Stimulated activated CD8-positive, alpha-beta memory T cell treated with anti-CD3 and anti-CD28 coated beads, Interleukin-15, amount 100 ng/mL, for 4 hours (primary cell): Measurements from ENCODE around the gene PERM1.

Source experiments
- DNase-seq, 2 donors: peaks; one replicate each; pipeline ENCODE4 v3.0.0-alpha.2; 2020; ENCODE audit warnings: low read depth in 2 of 2

The PERM1 gene

GRCh38 chr1:934991-935750 is 46.7 kb downstream of the PERM1 start:
- no peak for DNase-seq

DNA sequence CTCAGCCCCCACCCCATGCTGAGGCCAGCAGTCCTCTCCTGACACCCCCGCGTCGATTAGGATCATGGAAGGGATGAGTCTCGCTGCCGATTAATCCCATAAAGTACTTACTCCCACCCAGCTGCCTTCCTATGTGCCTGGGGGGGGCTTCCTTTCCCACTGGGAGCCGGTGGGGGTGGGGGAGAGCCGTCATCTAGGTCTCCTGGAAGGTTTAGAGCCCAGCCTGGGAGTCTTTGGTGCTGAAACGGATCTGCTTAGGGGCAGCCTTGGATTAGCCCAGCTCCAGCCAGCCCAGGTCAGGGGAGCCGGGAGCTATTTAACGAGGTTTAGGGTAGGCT is 48.3 kb downstream of the PERM1 start:
- DNase-seq = no peak

GRCh38 chr1:932776-933602 is 48.9 kb downstream of the PERM1 start:
- no peak for DNase-seq

DNA sequence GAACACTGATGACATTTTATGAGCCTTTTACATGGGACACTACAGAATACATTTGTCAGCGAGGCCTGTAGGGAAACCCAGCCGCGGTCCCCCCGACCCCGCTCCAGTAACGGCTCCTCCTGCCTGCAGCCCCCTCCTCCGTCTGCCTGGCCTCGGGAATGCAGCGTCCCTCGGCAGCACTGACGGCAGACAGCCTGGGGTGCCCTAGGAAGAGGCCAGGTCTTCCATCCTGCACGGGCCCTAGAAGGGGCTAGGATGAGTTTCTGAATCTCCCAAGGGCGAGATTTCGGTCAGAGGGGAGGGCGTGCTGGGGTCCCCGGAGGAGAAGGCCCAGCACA is 49.8 kb downstream of the PERM1 start:
- no peak for DNase-seq

GRCh38 chr1:931380-932172 is 50.3 kb downstream of the PERM1 start:
- no peak for DNase-seq

GRCh38 chr1:930633-931138 is 51.2 kb downstream of the PERM1 start:
- DNase-seq = no peak

DNA sequence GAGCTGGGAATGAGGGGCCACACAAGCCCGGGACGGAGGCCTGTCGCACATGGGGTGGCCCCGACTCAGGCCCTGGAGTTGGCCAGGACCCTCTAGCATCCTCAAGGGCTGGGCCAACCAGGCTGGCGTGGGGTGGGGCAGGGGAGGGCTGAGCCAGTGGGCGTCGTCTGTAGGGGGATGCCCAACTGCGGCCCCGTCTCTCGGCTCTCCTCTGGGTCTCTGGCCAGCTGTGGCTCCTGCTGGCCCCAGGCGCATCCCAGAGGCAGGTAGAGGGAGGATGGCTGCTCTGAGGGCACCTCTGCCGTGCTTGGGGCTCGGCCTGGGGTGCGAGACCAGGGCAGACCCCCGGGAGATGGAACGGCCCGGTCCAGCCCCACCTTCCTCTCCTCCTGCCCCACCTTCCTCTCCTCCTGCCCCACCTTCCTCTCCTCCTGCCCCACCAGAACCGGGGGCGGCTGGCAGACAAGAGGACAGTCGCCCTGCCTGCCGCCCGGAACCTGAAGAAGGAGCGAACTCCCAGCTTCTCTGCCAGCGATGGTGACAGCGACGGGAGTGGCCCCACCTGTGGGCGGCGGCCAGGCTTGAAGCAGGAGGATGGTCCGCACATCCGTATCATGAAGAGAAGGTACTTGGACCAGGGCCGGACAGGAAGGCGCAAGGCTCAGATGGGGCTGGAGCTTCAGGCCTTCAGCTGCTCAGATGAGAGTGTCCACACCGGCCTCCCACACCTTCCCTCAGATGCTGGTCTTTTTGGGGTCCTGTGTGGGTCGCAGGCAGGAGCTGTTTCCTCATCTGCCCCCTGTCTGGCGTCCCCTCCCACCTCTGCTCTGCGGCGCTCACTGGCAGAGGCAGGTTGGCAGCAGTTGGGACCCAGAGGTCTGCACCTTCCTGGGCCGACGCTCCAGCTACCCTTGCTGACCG is 51.9 kb downstream of the PERM1 start:
- no peak for DNase-seq

GRCh38 chr1:928825-929661 is 52.9 kb downstream of the PERM1 start:
- no peak for DNase-seq

- no peak for DNase-seq
These were observed 54.1 kb downstream of the PERM1 start for GRCh38 chr1:927748-928147.

DNA sequence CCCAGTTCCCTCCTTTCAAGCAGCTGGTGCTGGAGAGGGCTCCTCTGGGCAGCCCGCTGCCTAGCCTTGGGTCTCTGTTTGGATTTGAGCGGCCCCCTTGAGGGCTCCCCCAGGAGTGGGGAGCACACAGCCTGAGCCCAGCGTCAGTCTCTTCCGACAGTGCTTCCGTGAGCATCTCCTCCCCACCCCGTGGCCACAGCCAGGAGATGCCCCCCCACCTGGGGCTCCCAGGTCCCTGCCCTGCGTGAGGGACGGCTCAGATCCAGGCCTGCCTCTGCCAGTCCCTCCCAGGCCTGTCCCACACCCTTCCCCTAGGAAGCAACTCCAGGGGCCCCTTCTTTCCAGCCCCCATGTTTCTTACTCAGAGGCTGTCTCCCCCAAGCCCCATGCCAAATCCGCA is 54.7 kb downstream of the PERM1 start:
- DNase-seq = no peak

DNA sequence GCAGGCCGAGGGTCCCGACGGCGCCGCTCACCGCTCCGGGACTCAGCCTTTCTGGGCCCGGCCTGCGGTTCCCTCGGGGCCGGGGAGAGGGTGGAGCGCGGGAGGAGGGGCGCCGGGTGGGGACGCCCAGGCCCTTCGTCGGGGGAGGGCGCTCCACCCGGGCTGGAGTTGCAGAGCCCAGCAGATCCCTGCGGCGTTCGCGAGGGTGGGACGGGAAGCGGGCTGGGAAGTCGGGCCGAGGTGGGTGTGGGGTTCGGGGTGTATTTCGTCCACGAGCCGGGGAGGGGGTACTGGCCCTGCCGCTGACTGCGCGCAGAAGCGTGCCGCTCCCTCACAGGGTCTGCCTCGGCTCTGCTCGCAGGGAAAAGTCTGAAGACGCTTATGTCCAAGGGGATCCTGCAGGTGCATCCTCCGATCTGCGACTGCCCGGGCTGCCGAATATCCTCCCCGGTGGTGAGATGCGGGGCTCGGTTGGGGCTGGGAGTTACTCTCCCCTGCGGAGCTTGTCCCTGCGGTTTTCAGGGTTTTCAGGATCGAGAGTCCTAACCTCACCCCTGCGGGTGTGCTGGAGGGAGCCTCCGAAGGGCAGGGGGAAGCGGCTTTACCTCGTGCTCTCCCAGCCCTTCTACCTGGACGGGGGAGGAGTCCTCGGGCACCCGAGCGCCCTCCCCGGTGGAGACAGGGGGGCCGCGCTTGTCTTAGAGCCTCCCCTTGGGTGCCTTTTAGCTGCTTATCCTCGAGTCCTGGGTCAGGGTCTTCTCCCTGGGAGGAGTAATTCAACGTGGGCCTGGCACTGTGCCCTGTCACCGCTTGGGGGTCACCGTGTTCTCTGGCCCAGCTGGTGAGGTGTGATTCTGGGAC is 56.1 kb downstream of the PERM1 start:
- DNase-seq = no peak
